Stimulated activated CD8-positive, alpha-beta memory T cell treated with anti-CD3 and anti-CD28 coated beads, Interleukin-4, amount 100 ng/mL, for 4 hours (primary cell): Measurements from ENCODE around the gene PAX2.

Experiments used
- DNase-seq, 2 donors: peaks; one replicate each; pipeline ENCODE4 v3.0.0-alpha.2; 2020; ENCODE audit warnings: low read depth in 2 of 2, low spot score in 1 of 2

Gene PAX2

GRCh38 chr10:100875484-100876166 is 130.2 kb downstream of the PAX2 start:
- DNase-seq, result no peak

GRCh38 chr10:100876585-100877460 is 131.4 kb downstream of the PAX2 start:
- DNase-seq, result no peak

- DNase-seq, result no peak
These were observed 132.1 kb downstream of the PAX2 start for GRCh38 chr10:100877461-100877850.

GRCh38 chr10:100878291-100878910 is 133.0 kb downstream of the PAX2 start:
- no peak for DNase-seq
